GM18858 (cell line): ENCODE data around the gene RXFP3.

Experiments used
- ATAC-seq: cut with Tn5 transposase; IDR thresholded peaks from one replicate; pipeline ENCODE4 v1.9.1; 2021; ENCODE audit not compliant: unreplicated experiment

RXFP3 gene

GRCh38 chr5:33980030-33980429, 43.8 kb downstream of the RXFP3 start:
- no peak for ATAC-seq

GRCh38 chr5:33981408-33982162, 45.4 kb downstream of the RXFP3 start:
- no peak for ATAC-seq

GRCh38 chr5:33984178-33984577, 48.0 kb downstream of the RXFP3 start:
- no peak for ATAC-seq

- no peak for ATAC-seq
These were observed 48.5 kb downstream of the RXFP3 start, which contains the start of gene SLC45A2 for GRCh38 chr5:33984671-33985124. Gene SLC45A2 (minus strand): TSS chr5:33984693. CDS start chr5:33984583, 110 bp downstream.

GRCh38 chr5:33985447-33985846, 49.3 kb downstream of the RXFP3 start:
- ATAC-seq, result no peak
